ENCODE measurements around the gene HYDIN. TPM values are rescaled to one million over a fixed set of nuclear protein-coding genes. Genes with fewer than 3 reads are reported as not detected.

HYDIN gene
- total RNA-seq, 1 experiment from 2014 or later = 0.07 TPM

DNA sequence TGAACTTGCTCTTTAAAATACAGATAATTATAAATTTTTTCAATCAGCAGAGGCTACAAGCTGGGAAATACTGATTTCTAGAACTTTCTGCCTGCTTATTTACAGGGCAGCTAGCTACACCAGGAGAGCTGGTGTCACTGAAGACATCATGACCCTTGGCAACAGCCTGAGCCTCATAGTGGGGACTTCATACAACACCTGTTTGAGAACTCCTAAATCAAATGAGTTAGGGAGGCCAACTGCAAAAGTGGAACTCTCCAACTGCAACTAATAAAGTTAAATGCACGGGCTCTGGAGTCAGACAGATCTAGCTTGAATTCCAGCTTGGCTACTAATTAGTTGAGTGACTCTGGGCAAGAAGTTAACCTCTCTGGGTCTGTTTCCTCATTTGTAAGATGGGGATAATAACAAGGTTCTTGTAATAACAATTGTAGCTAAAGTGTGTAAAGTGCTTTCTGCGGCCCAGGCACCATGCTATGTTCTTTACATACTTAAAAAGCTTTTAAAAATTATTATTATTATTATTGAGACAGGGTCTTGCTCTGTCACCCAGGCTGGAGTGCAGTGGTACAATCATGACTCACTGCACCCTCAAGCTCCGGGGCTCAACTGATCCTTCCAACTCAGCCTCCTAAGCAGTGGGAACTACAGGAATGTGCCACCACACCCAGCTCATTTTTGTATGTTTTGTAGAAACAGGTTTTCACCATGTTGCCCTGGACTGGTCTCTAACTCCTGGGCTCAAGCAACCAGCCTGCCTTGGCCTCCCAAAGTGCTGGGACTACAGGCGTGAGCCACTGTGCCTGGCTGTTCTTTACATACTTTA lies 462.9 kb downstream of the HYDIN start:
- DNase-seq (ENCODE audit: low read depth) = peak; percentile 63

DNA sequence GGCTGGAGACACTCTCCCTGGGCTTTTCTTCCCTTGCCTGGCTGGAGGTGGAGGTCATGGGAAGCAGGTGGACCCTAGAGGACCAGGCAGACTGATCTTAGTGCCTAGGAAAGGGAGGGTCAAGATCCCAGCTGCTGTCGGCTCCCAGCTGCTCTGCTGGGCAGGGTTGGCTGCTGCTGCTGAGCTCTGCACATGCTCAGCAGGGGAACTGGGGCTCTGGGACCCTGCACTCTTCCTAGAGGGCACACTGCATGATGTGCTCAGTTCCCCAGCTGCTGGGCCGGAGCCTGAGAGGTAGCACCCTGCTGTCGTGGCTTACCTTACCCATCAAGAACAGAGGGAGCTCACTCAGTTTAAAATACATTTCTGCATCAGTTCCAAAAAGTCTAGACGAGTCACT lies 463.9 kb downstream of the HYDIN start:
- DNase-seq (ENCODE audit: low read depth) = no peak

DNA sequence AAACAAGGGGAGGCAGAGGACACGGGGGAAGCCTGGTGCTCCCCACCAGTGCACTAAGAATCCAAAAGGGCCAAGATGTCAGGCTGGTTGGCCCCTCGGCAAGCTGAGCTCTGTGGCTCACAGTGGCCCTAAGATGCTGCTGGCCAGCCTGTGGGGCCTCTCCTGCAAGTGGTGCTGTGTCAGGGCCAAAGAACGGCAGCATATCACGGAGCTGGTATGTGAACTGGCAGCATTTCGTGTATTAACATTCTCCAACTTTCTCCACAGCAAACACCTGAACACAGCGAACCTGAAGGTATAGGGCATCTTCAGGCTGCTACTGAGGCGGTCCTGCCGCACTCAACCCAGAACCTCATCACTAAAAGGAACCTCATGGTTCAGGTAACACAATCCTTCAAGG lies 464.3 kb downstream of the HYDIN start:
- DNase-seq (ENCODE audit: low read depth) = no peak

DNA sequence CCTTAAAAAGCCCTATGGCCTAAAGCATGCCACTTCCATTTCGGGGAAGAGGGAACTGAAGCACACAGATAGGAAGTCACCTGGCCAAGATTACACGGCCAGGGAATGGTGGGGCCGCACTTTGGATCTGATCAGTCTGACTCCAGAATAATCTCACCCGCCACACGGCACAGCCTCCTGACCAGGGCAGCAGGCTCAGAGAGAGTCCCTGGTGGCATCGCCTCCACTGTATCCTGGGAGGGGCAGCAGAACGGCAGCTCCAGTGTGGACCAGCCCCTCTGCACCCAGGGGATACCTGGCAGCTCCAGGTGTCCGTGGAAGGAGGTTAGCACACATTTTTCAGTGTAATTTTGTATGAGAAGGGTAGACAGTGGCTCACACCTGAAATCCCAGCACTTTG lies 465.0 kb downstream of the HYDIN start:
- no peak for DNase-seq (ENCODE audit: low read depth)

DNA sequence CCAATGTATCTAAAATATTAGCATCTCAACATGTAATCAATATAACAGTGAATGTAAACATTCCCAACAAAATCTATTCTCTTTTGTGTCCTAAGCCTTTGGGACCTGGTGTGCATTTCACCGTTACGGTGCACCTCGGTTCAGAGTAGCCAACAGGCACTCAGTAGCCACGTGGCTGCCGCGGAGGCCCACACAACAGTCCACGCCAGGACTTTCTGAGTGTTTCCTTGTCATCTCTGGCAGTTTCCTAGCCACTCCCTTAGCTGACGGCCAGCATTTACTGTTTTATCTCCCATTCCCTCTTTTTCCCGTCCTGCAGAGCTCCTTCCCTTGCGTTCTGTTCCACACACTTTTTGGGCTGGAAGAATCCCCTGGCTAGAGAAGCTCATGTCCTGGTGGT lies 465.9 kb downstream of the HYDIN start:
- DNase-seq (ENCODE audit: low read depth) = no peak

DNA sequence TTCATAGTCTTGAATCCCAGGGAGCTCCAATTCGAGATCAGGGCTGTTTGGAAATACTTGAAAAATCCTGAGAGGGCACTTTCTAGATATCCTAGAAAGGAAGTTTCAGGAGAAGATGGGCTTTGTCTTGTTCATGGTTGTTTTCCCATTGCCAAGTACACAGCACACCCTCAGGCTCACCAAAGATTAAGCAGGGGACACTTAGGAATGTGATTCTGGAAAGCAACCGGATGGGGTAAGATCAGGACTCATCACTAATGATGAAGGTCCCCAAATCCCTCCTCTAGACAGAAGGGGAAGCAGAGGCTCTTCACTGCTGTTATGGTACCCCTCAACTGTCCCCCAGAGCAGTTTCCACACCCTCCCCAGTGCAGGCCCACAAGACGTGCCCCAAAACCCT lies 470.3 kb downstream of the HYDIN start:
- DNase-seq (ENCODE audit: low read depth) = peak; percentile 63

DNA sequence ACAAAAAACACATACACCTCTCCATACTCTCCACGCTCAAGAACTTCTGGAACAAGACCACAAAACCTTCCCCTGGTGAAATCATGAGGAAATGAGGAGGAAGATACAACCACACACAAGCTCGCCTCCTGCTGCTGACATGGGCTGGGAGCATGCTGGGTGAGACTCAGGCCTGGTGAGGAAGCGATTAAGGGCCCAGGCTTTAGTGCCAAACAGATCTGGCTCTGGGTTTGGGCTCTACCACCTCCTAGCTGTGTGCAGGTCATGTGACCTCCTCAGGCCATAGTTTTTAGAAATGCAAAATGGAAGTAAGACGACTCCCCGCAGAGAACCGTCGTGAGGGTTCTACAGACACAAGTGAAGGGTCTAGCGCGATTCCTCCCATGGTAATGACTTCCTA lies 470.9 kb downstream of the HYDIN start:
- no peak for DNase-seq (ENCODE audit: low read depth)

DNA sequence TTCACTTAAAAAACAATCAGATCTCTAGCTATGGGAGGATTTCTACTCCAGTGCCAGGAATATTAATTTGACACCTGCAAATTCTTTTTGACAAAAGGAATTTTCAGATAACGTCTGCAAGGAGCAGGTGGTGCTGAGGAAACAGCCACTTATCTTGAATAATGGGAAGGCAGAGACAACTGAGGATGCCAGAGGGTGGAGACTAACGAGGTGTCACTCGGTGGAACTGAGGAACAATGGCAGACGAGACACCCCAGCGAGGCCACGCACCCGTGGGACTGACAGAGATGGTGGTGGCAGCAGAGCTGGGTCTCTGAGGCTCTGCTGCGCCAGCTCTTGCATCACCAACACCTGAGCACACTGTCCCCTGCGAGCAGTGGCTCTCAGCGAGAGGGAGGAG lies 471.7 kb downstream of the HYDIN start:
- no peak for DNase-seq (ENCODE audit: low read depth)

Other genes with a start within 250 kb of the HYDIN start
- gene CMTR2, start 58.7 kb upstream of the HYDIN start, total RNA-seq (2014; rRNA removed; shearing (Covaris generic)) = 21.3 and 33.8 TPM in 2 replicates
- gene CALB2, start 128.0 kb upstream of the HYDIN start, total RNA-seq (2014; rRNA removed; shearing (Covaris generic)) = 0.10 TPM in 1 of 2 replicates, not detected in the other
- gene TLE7, start 211.3 kb upstream of the HYDIN start, total RNA-seq (2014; rRNA removed; shearing (Covaris generic)) = not detected in 2 replicates
- 9.2 and 10.6 TPM in 2 replicates for gene ZNF23, start 231.5 kb upstream of the HYDIN start, total RNA-seq (2014; rRNA removed; shearing (Covaris generic))

Measured in M059J (cell line).